WTC11 (cell line): ENCODE data around the gene BTLA. TPM values are rescaled to one million over a fixed set of nuclear protein-coding genes. Genes with fewer than 3 reads are reported as not detected.
"Not testable (repeated sequence)": the region's sequence is repeated elsewhere in the genome, so short reads cannot be mapped to it uniquely, and the experiment has no call there.

Source experiments
- ATAC-seq: fragments of 200-7000 bp; cut with Tn5 transposase; 2 replicates; pipeline ENCODE4 v1.10.0; 2021; ENCODE audit warnings: mild to moderate bottlenecking, moderate library complexity
- CTCF ChIA-PET: fragments of 300-600 bp; sonication (Branson Sonifier 250); formaldehyde crosslinking; loops from one replicate; lab custom pipeline; 2021; ENCODE audit warnings: antibody characterized with exemption; lab: Charles Lee
- POLR2A ChIA-PET: fragments of 350-600 bp; sonication (Branson Sonifier 250); formaldehyde crosslinking; loops from one replicate; lab custom pipeline; 2021; ENCODE audit warnings: antibody characterized with exemption; lab: Charles Lee
- DNase-seq: peaks from one replicate; pipeline ENCODE4 v3.0.0; 2021; ENCODE audit warnings: low spot score
- H3K27ac Mint-ChIP-seq: 2 replicates; pipeline ENCODE4 v1.8.0; 2021; ENCODE audit warnings: mixed read lengths
- H3K27me3 Mint-ChIP-seq: 2 replicates; pipeline ENCODE4 v1.8.0; 2021; ENCODE audit warnings: low read depth, mild to moderate bottlenecking, moderate library complexity, mixed read lengths
- H3K36me3 Mint-ChIP-seq: 2 replicates; pipeline ENCODE4 v1.8.0; 2021; ENCODE audit warnings: mixed read lengths
- H3K4me1 Mint-ChIP-seq: 2 replicates; pipeline ENCODE4 v1.8.0; 2022; ENCODE audit warnings: mixed read lengths
- H3K4me3 Mint-ChIP-seq: 2 replicates; pipeline ENCODE4 v1.8.0; 2021; ENCODE audit warnings: mild to moderate bottlenecking, moderate library complexity, mixed read lengths
- H3K9me3 Mint-ChIP-seq: 2 replicates; pipeline ENCODE4 v1.8.0; 2021; ENCODE audit warnings: mixed read lengths
- AFF4 ChIP-seq: sonication (generic); formaldehyde crosslinking; IDR thresholded peaks from 2 replicates; pipeline ENCODE4 v1.8.1; 2023; ENCODE audit warnings: mild to moderate bottlenecking, missing genetic modification reagents, borderline replicate concordance
- ETV6 ChIP-seq: sonication (generic); formaldehyde crosslinking; IDR thresholded peaks from 2 replicates; pipeline ENCODE4 v1.8.1; 2022; ENCODE audit warnings: mild to moderate bottlenecking, missing genetic modification reagents
- FOXK1 ChIP-seq: sonication (generic); formaldehyde crosslinking; IDR thresholded peaks from 2 replicates; pipeline ENCODE4 v1.8.0; 2022; ENCODE audit warnings: mild to moderate bottlenecking, moderate library complexity, missing genetic modification reagents
- SP1 ChIP-seq: sonication (generic); formaldehyde crosslinking; conservative IDR thresholded peaks from 2 replicates; pipeline ENCODE4 v1.8.1; 2022; ENCODE audit warnings: missing genetic modification reagents
- TEAD1 ChIP-seq: sonication (generic); formaldehyde crosslinking; IDR thresholded peaks from 2 replicates; pipeline ENCODE4 v1.8.0; 2022; ENCODE audit warnings: mild to moderate bottlenecking, missing genetic modification reagents
- total RNA-seq: library from RNA; stranded (reverse); gene quantifications from 3 replicates; pipeline ENCODE4 v1.2.3, GENCODE V29; 2021
- TF ChIP-seq, protein P1 (sequence below): sonication (generic); formaldehyde crosslinking; IDR thresholded peaks from 2 replicates; pipeline ENCODE4 v1.8.0; 2022; ENCODE audit warnings: mild to moderate bottlenecking, missing genetic modification reagents
- TF ChIP-seq, protein P2 (sequence below): sonication (generic); formaldehyde crosslinking; IDR thresholded peaks from 2 replicates; pipeline ENCODE4 v1.8.1; 2023; ENCODE audit warnings: mild to moderate bottlenecking, moderate library complexity, missing genetic modification reagents

BTLA gene
- total RNA-seq, 1 experiment from 2014 or later, result not detected

- H3K36me3 Mint-ChIP-seq, result peaks cover 54% of the 10 kb centered on the region
Observed at GRCh38 chr3:112424394-112424793, 74.9 kb downstream of the BTLA start.

DNA sequence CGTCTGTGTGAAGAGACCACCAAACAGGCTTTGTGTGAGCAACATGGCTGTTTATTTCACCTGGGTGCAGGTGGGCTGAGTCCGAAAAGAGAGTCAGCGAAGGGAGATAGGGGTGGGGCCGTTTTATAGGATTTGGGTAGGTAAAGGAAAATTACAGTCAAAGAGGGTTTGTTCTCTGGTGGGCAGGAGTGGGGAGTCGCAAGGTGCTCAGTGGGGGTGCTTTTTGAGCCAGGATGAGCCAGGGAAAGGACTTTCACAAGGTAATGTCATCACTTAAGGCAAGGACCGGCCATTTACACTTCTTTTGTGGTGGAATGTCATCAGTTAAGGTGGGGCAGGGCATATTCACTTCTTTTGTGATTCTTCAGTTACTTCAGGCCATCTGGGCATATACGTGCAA lies 76.4 kb downstream of the BTLA start:
- H3K9me3 Mint-ChIP-seq, result peaks cover 15% of the 10 kb centered on the region; the same call in 1 of the 2 replicates
- H3K36me3 Mint-ChIP-seq, result peaks cover 64% of the 10 kb centered on the region
- H3K27ac Mint-ChIP-seq, result peak overlapping the region; percentile 100
- DNase-seq, CTCF ChIA-PET, POLR2A ChIA-PET, H3K27me3 Mint-ChIP-seq, ATAC-seq: not testable (repeated sequence)
- TF ChIP-seq ETV6 (CRISPR knock-in tag), result peak; percentile 65
- peak; percentile 94; the same call in 1 of the 2 replicates for TF ChIP-seq AFF4 (CRISPR knock-in tag)
- TF ChIP-seq FOXK1 (CRISPR knock-in tag), result 0 out of 2 replicates have a peak, but pooled peaks have one; percentile 21
- TF ChIP-seq TEAD1, result peak; percentile 62; the same call in 1 of the 2 replicates
- TF ChIP-seq SP1 (CRISPR knock-in tag), result 0 out of 2 replicates have a peak, but pooled peaks have one; percentile 42
- TF ChIP-seq, protein P1, sequence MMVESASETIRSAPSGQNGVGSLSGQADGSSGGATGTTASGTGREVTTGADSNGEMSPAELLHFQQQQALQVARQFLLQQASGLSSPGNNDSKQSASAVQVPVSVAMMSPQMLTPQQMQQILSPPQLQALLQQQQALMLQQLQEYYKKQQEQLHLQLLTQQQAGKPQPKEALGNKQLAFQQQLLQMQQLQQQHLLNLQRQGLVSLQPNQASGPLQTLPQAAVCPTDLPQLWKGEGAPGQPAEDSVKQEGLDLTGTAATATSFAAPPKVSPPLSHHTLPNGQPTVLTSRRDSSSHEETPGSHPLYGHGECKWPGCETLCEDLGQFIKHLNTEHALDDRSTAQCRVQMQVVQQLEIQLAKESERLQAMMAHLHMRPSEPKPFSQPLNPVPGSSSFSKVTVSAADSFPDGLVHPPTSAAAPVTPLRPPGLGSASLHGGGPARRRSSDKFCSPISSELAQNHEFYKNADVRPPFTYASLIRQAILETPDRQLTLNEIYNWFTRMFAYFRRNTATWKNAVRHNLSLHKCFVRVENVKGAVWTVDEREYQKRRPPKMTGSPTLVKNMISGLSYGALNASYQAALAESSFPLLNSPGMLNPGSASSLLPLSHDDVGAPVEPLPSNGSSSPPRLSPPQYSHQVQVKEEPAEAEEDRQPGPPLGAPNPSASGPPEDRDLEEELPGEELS (CRISPR knock-in tag), result 0 out of 2 replicates have a peak, but pooled peaks have one; percentile 19
- peaks cover 53% of the 10 kb centered on the region for H3K4me1 Mint-ChIP-seq
- peak overlapping the region; percentile 98 for H3K4me3 Mint-ChIP-seq

More at GRCh38 chr3:112424394-112424793, 74.9 kb downstream of the BTLA start:
- CTCF ChIA-PET, result interaction anchor here (1.1 to 2.2 kb wide), 2 partner anchors 13 to 131 kb away, joined by 5 to 7 read pairs; partner anchors contain the start of gene SLC9C1
- Mint-ChIP-seq H3K27ac (peak overlapping the region; percentile 67), H3K9me3 (peaks cover 24% of the 10 kb centered on the region), H3K27me3 (peaks cover 8% of the 10 kb centered on the region; the same call in 1 of the 2 replicates), H3K4me3 (peak overlapping the region; percentile 33), H3K4me1 (peaks cover 48% of the 10 kb centered on the region)
- no peak for ATAC-seq
- no peak for DNase-seq
- POLR2A ChIA-PET, result no interaction called here
- TF ChIP-seq, protein P2, sequence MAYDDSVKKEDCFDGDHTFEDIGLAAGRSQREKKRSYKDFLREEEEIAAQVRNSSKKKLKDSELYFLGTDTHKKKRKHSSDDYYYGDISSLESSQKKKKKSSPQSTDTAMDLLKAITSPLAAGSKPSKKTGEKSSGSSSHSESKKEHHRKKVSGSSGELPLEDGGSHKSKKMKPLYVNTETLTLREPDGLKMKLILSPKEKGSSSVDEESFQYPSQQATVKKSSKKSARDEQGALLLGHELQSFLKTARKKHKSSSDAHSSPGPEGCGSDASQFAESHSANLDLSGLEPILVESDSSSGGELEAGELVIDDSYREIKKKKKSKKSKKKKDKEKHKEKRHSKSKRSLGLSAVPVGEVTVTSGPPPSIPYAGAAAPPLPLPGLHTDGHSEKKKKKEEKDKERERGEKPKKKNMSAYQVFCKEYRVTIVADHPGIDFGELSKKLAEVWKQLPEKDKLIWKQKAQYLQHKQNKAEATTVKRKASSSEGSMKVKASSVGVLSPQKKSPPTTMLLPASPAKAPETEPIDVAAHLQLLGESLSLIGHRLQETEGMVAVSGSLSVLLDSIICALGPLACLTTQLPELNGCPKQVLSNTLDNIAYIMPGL, result no peak

DNA sequence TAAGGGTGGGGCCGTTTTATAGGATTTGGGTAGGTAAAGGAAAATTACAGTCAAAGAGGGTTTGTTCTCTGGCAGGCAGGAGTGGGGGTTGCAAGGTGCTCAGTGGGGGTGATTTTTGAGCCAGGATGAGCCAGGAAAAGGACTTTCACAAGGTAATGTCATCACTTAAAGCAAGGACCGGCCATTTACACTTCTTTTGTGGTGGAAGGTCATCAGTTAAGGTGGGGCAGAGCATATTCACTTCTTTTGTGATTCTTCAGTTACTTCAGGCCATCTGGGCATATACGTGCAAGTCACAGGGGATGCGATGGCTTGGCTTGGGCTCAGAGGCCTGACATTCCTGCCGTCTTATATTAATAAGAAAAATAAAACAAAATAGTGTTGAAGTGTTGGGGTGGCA lies 80.7 kb downstream of the BTLA start:
- H3K4me3 Mint-ChIP-seq, result peak overlapping the region; percentile 89
- TF ChIP-seq AFF4 (CRISPR knock-in tag), result peak; percentile 35; the same call in 1 of the 2 replicates
- TF ChIP-seq, all 79 proteins: peak for 1; not testable (repeated sequence) for 78
- H3K4me1 Mint-ChIP-seq, result peaks cover 44% of the 10 kb centered on the region
- H3K27me3 Mint-ChIP-seq, H3K9me3 Mint-ChIP-seq, ATAC-seq, DNase-seq, POLR2A ChIA-PET, CTCF ChIA-PET: not testable (repeated sequence)
- H3K36me3 Mint-ChIP-seq, result peaks cover 77% of the 10 kb centered on the region
- H3K27ac Mint-ChIP-seq, result peak overlapping the region; percentile 98
